ENCODE data around the gene TREM2.
"Not testable (repeated sequence)": the region's sequence is repeated elsewhere in the genome, so short reads cannot be mapped to it uniquely, and the experiment has no call there.

The TREM2 gene

GRCh38 chr6:41153992-41154625 is 8.8 kb downstream of the TREM2 start, which contains the start of gene TREML1:
Gene TREML1, minus strand, starts transcription at chr6:41154347. Its CDS starts 59 bp downstream, at chr6:41154288.
- DNase-seq, result no peak

- no peak for DNase-seq
Observed at GRCh38 chr6:41153451-41153850, 9.5 kb downstream of the TREM2 start.

- DNase-seq, result no peak
Observed at GRCh38 chr6:41150671-41151070, 12.2 kb downstream of the TREM2 start.

- DNase-seq, result no peak
Observed at GRCh38 chr6:41147917-41148316, 15.0 kb downstream of the TREM2 start.

GRCh38 chr6:41136911-41137310 is 26.0 kb downstream of the TREM2 start:
- DNase-seq, result no peak

- no peak for DNase-seq
Observed at GRCh38 chr6:41135062-41135832, 27.7 kb downstream of the TREM2 start.

- no peak for DNase-seq
Observed at GRCh38 chr6:41132254-41132653, 30.7 kb downstream of the TREM2 start.

GRCh38 chr6:41125282-41125681 is 37.6 kb downstream of the TREM2 start:
- DNase-seq, result no peak

- DNase-seq, result no peak
Observed at GRCh38 chr6:41122918-41123317, 40.0 kb downstream of the TREM2 start.

GRCh38 chr6:41122373-41122772 is 40.5 kb downstream of the TREM2 start:
- no peak for DNase-seq

- DNase-seq, result no peak
Observed at GRCh38 chr6:41120058-41120457, 42.9 kb downstream of the TREM2 start.

- DNase-seq, result no peak
Observed at GRCh38 chr6:41119508-41119907, 43.4 kb downstream of the TREM2 start.

- DNase-seq, result not testable (repeated sequence)
Observed at GRCh38 chr6:41115027-41115426, 47.9 kb downstream of the TREM2 start.

GRCh38 chr6:41111017-41111416 is 51.9 kb downstream of the TREM2 start:
- DNase-seq, result no peak

Measured in activated T-cell treated with anti-CD3 and anti-CD28 coated beads, Interleukin-2, amount 50 U/mL, for 48 hours (primary cell).